HL-60/S4 (cell line): ENCODE measurements around the gene TBXA2R.

ENCODE experiments used
- in situ Hi-C: fragments of 300-500 bp; cut with MboI; formaldehyde crosslinking; loops from 2 replicates; pipeline ENCODE4 v1.14.3; 2022; ENCODE audit warnings: low sequenced_read_pairs

TBXA2R gene

GRCh38 chr19:3556978-3557460 lies 49.7 kb downstream of the TBXA2R start:
- in situ Hi-C loops = no loop called here

- in situ Hi-C loops = no loop called here
Measured at GRCh38 chr19:3556423-3556977, 50.2 kb downstream of the TBXA2R start.

GRCh38 chr19:3555653-3556422 lies 50.8 kb downstream of the TBXA2R start:
- in situ Hi-C loops = no loop called here

GRCh38 chr19:3554254-3555083 lies 52.2 kb downstream of the TBXA2R start:
- in situ Hi-C loops = no loop called here

- in situ Hi-C loops = no loop called here
Measured at GRCh38 chr19:3551792-3552095, 54.9 kb downstream of the TBXA2R start.

- in situ Hi-C loops = no loop called here
Measured at GRCh38 chr19:3550947-3551791, 55.5 kb downstream of the TBXA2R start.

GRCh38 chr19:3549816-3550215 lies 56.9 kb downstream of the TBXA2R start:
- in situ Hi-C loops = no loop called here

- in situ Hi-C loops = no loop called here
Measured at GRCh38 chr19:3548606-3549005, 58.1 kb downstream of the TBXA2R start.

GRCh38 chr19:3547767-3548282 lies 58.9 kb downstream of the TBXA2R start:
- in situ Hi-C loops = no loop called here

GRCh38 chr19:3547301-3547731 lies 59.4 kb downstream of the TBXA2R start:
- in situ Hi-C loops = no loop called here

- in situ Hi-C loops = no loop called here
Measured at GRCh38 chr19:3546119-3546518, 60.6 kb downstream of the TBXA2R start.

- in situ Hi-C loops = no loop called here
Measured at GRCh38 chr19:3545669-3546034, 61.0 kb downstream of the TBXA2R start.

- in situ Hi-C loops = no loop called here
Measured at GRCh38 chr19:3544742-3545668, 61.7 kb downstream of the TBXA2R start.
